Measurements from ENCODE around the gene SLC11A2.
"Not testable (repeated sequence)": the region's sequence is repeated elsewhere in the genome, so short reads cannot be mapped to it uniquely, and the experiment has no call there.

SLC11A2 gene

DNA sequence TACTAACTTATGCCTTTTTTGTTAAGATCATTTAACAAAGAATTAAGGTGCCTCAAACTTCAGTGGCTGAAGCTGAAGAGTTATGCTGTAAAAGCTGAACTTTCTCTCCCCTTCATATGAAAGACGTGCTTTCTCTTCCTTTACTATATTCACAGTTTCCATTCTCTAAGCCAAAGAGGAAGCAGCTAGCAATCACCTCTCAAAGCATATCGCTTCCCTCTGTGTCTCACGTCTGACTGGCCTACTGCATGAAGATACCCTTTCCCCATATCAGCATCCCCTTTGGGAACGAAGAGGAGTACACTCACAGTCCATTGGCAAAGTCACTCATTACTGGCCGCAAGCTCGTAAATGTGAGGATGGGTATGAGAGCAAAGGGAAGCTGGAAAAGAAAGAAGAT is 34.9 kb downstream of the SLC11A2 start:
- DNase-seq (ENCODE audit: low read depth in 1 of 2, low spot score in 1 of 2): no peak

- no peak for DNase-seq (ENCODE audit: low read depth in 1 of 2, low spot score in 1 of 2)
These were observed 35.4 kb downstream of the SLC11A2 start for GRCh38 chr12:50990791-50991190.

- no peak for DNase-seq (ENCODE audit: low read depth in 1 of 2, low spot score in 1 of 2)
These were observed 35.9 kb downstream of the SLC11A2 start for GRCh38 chr12:50990147-50990727.

DNA sequence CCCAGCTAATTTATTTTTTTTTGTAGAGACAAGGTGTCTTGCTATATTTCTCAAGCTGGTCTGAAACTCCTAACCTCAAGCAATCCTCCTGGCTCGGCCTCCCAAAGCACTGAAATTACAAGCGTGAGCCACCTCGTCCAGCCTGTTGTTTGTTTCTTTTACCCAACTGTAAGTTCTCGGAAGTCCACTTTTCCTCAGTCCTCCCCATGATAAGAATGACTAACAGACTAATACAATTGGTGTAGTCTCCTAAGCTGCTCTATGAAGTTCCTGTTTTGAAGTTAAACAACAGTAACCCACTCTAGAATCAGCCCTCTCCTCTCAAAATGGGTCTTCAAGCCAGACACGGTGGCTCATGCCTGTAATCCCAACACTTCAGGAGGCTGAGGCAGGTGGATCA is 37.3 kb downstream of the SLC11A2 start:
- DNase-seq (ENCODE audit: low read depth in 1 of 2, low spot score in 1 of 2): no peak

GRCh38 chr12:50988051-50988450 is 38.1 kb downstream of the SLC11A2 start:
- DNase-seq (ENCODE audit: low read depth in 1 of 2, low spot score in 1 of 2): no peak

DNA sequence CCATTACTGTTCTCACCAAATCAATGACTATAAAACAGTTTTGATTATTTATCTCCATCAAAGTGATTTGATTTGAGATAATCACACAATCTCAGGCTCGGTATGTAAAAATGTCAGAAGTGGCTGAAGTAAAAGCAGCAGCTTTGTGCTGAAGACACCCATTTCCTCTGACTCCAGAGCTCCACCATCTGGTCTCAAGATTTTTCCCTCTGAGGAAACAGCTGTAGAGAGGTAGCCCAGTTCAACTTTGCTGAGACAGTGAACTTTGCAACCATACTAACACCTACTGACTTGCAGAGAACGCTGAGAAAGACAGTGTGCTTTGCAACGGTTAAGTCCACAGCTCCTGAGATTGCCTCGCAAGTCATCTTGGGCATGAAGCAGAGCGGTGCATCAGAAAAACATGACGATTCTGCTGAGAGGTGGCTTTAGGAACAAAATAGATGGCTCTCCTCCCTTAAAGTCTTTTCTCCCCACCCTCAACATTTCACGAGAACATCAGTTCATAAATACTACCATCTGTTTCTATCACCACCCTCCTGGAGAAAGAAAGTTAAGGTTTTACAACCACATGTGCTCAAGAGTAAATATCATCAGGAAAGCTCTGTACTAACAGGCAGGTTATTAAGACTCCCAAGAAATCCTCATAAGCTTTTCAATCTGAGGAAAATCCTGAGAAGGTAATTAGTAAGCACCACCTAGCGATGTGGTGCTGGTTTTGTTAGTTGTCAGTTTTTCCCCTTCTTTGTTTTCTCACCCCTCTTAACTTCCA is 39.0 kb downstream of the SLC11A2 start:
- no peak for DNase-seq (ENCODE audit: low read depth in 1 of 2, low spot score in 1 of 2)

DNA sequence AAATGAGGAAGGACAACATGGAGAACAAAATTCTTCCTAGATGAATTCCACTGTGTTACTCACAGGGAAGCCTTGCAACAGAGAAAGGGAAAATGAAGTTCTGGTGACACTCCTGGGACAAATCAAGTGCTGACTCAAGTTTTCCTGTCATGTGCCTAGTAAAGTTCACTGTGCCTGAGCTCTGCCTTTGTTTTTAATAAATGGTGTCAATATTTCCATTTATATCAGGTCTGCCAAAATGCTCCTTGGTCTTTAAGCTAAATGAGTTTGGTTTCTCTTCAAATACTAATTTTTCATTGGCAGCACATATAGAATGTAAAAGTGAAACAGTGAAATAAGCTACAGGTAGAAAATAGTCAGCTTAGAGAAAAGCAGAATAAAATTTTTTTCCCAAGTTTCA is 40.9 kb downstream of the SLC11A2 start:
- no peak for DNase-seq (ENCODE audit: low read depth in 1 of 2, low spot score in 1 of 2)

DNA sequence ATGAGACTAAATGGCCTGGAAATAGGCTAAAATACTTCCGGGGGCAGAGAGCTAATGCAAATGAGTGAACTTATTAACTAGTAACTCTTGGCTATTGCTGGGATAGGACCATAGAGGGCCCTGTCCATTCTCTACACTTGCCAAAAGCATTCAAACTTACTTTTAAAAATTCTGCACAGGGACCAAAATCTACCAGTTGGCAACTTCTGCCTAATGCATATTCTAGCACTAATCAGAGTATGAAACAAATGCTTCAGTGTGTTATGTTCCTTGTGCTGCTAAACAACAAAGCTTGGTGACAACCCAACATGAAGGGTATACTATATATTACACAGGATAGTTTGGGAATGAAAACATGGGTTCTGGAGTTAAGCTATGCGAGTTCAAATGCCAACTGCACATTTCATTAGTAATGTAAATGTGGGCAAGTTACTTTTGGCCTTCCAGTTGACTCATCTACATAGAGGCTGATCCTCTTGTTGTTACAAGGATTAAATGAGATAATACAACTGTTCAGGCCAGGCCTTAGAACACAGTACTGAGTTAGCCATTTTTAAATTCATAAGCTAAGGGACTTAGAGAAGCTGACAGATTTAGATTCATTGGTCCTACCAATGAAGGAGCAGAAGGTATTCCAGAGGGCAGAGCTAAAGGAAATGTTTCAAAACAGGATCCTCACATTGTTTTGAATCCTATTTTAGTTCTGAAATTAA is 41.4 kb downstream of the SLC11A2 start:
- DNase-seq (ENCODE audit: low read depth in 1 of 2, low spot score in 1 of 2): no peak

DNA sequence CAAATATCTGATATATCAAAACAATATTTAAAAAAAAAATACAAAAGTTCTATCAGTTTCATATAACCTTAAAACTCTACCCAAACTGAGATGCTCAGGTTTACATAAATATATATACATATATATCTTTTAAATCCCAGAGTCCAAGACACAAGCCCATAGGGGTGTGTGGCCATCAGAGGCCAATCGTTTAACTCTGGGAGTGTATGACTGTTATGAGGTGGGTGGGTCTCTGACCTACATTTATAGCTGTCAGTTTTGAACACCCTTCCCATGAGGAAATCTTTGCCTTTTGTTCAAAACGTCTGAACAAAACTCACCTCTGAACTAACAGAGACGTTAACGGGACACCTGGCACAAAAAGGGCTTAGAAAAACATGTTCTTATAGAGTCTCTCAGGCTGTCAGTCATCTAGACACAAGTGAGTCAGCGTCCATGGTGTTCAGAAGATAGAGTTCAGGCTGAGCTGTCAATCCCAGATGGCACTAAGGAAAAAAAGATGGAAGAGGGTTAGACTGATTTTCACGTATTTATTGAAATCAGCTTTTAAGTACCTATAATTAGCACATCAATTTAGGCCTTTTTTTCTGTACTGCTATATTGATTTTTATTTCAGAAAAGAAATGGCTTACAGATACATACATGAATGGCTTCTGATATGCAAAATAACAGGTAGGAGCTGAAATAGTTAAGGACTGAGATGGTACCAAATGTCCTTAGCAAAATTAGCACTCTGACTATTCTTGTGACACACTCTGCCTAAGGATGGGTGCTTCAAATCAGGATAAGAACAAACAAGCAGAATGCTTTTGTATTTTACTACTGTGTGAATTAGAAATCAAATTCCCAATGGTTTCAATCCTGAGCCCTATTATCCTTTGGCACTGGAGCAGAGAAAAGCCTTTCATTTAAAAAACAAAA is 44.6 kb downstream of the SLC11A2 start:
- DNase-seq (ENCODE audit: low read depth in 1 of 2, low spot score in 1 of 2): no peak

- no peak for DNase-seq (ENCODE audit: low read depth in 1 of 2, low spot score in 1 of 2)
These were observed 45.6 kb downstream of the SLC11A2 start for GRCh38 chr12:50980545-50980944.

DNA sequence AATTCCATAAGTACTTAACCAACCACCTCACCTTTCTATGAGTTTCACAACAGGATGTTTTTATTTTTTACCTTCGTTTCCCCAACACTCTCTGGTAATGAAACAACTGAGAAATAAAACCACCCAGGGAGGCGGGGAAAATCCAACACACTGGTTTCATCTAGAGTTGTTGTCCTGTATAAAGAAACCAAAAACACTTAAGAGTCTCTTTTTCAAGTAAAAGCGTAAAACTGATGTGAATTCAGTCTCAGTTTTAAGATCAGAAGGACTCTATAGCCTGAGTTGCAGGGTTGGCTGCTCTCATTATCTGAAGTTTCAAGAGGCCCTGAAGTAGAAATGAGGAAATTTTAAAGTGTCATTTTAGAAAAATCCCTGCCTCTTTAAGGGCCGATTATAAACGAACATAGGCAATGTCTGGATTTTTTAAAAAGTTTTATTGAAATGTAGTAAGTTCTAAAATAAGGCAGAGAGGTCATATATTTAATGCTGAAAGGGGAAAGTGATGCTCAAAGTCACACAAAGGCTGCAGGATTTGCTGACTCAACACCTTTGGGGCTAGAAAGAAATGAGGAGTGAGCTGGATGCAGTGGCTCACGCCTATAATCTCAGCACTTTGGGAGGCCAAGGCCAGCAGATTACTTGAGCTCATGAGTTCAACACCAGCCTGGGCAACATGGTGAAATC is 46.7 kb downstream of the SLC11A2 start:
- no peak for DNase-seq (ENCODE audit: low read depth in 1 of 2, low spot score in 1 of 2)

DNA sequence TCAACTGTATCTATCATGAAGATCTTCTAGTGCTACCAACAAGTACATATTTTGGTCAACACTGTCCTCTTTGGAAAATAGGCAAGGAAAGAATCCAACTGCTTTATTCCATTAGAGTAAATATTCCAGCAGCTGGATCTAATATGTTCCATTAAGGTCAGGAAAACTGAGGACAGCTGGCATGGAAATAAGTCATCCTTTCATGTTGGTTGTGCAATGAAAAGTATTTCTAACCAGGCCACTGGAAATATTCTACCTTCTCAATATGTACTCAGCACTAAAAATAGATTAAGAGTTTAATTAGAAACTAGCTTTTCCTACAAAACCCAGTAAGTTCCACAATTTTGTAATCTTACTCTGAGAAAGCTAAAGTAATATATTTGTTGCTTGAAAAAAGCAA is 54.2 kb downstream of the SLC11A2 start:
- no peak for DNase-seq (ENCODE audit: low read depth in 1 of 2, low spot score in 1 of 2)

DNA sequence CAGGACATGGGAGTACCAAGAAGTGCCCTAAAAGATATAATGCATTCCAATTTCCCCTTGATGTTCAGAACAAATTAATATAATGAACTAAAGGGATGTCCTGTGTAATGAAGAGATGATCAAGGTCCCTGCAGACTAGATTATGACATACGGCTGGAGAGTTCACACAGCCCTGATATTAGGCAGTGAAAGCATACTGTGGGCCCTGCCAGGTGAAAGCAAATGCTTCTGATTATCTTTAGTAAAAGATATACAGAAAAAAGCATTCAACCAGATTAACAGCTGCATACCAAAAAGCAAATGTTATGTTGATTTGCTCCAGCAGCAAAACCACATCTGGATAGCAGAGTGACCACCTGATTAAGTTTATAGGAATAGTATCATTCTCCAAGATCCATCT is 61.8 kb downstream of the SLC11A2 start:
- no peak for DNase-seq (ENCODE audit: low read depth in 1 of 2, low spot score in 1 of 2)

GRCh38 chr12:50961708-50962107 is 64.5 kb downstream of the SLC11A2 start:
- no peak for DNase-seq (ENCODE audit: low read depth in 1 of 2, low spot score in 1 of 2)

GRCh38 chr12:50960130-50960529 is 66.1 kb downstream of the SLC11A2 start:
- DNase-seq (ENCODE audit: low read depth in 1 of 2, low spot score in 1 of 2): no peak

- DNase-seq (ENCODE audit: low read depth in 1 of 2, low spot score in 1 of 2): no peak
These were observed 70.5 kb downstream of the SLC11A2 start for GRCh38 chr12:50955697-50956096.

DNA sequence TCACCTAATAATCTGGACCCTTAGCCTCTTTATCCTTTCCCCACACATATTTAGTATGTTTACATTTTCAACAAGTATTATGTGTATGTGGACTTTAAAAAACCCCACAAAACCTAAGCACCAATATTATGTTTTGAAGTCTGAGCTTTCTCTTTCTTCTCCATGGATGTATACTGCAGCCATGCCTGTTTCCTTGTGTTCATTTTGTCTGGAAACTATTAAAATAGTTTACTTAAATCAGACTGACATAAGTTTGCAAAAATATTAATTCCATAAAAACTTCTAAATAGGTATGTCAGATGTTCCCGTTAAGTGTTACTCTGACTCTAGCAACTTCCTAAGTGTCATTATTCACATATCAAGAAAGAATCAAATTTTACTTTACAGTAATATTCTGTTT is 70.9 kb downstream of the SLC11A2 start:
- no peak for DNase-seq (ENCODE audit: low read depth in 1 of 2, low spot score in 1 of 2)

- DNase-seq (ENCODE audit: low read depth in 1 of 2, low spot score in 1 of 2): not testable (repeated sequence)
These were observed 71.4 kb downstream of the SLC11A2 start for GRCh38 chr12:50954789-50955188.

GRCh38 chr12:50953047-50953446 is 73.1 kb downstream of the SLC11A2 start:
- no peak for DNase-seq (ENCODE audit: low read depth in 1 of 2, low spot score in 1 of 2)

GRCh38 chr12:50952510-50952909 is 73.7 kb downstream of the SLC11A2 start, which contains the start of gene HIGD1C:
HIGD1C (plus strand) TSS chr12:50952544; CDS start chr12:50953999, 1,455 bp downstream.
- no peak for DNase-seq (ENCODE audit: low read depth in 1 of 2, low spot score in 1 of 2)

- no peak for DNase-seq (ENCODE audit: low read depth in 1 of 2, low spot score in 1 of 2)
These were observed 75.1 kb downstream of the SLC11A2 start for GRCh38 chr12:50951112-50951511.
